SK-N-SH (cell line): ENCODE data around the gene COL23A1. TPM values are rescaled to one million over a fixed set of nuclear protein-coding genes. Genes with fewer than 3 reads are reported as not detected.

ENCODE experiments used
- CTCF ChIA-PET: fragments of 300-600, 350-600 bp; formaldehyde crosslinking; extraction: SDS; loops from one replicate; lab custom pipeline; 2021; lab: Yijun Ruan, JAX
- POLR2A ChIA-PET: fragments of 350-600 bp; sonication (Branson Sonifier 250); formaldehyde crosslinking; extraction: SDS; loops from one replicate; lab custom pipeline; 2020; ENCODE audit warnings: antibody characterized with exemption, inconsistent platforms; lab: Yijun Ruan, JAX
- DNase-seq: peaks from one replicate; pipeline ENCODE4 v3.0.0; 2012
- H2AFZ ChIP-seq: fragments of 200-600 bp; sonication (generic); 2 replicates; pipeline ENCODE4 v1.8.1; 2016; ENCODE audit warnings: antibody characterized with exemption, mild to moderate bottlenecking, low read depth
- H3F3A ChIP-seq: fragments of 200-600 bp; sonication (generic); replicated peaks from 2 replicates; pipeline ENCODE3; 2016; ENCODE audit warnings: antibody characterized with exemption, mild to moderate bottlenecking; ENCODE audit not compliant: insufficient read depth
- H3K27ac ChIP-seq, 2 experiments: fragments of 200-500 bp in 1 of 2; fragments of 200-600 bp in 1 of 2; sonication (Bioruptor generic) in 1 of 2; sonication (generic), shearing (Covaris generic) in 1 of 2; 2 replicates each; pipeline versions ENCODE4 v1.5.1 to v1.6.1; 2014 to 2016; ENCODE audit warnings: low read depth in 2 of 2, inconsistent platforms in 1 of 2, low read length in 1 of 2, mild to moderate bottlenecking in 1 of 2, mixed read lengths in 1 of 2
- H3K27me3 ChIP-seq: fragments of 200-600 bp; sonication (generic), shearing (Covaris generic); 2 replicates; pipeline ENCODE4 v1.6.1; 2016; ENCODE audit warnings: mixed run types; ENCODE audit not compliant: insufficient read depth
- H3K36me3 ChIP-seq, 2 experiments: fragments of 200-500 bp in 1 of 2; fragments of 200-600 bp in 1 of 2; sonication (Bioruptor generic) in 1 of 2; sonication (generic) in 1 of 2; replicated peaks in 1 of 2; 2 replicates each; pipeline versions ENCODE3 to v1.5.1; 2014 to 2016; ENCODE audit warnings: low read length in 1 of 2, mild to moderate bottlenecking in 1 of 2; ENCODE audit not compliant: insufficient read depth in 2 of 2, control insufficient read depth in 1 of 2
- H3K4me1 ChIP-seq, 2 experiments: fragments of 200-500 bp in 1 of 2; fragments of 200-600 bp in 1 of 2; sonication (Bioruptor generic) in 1 of 2; sonication (generic), shearing (Covaris generic) in 1 of 2; 2 replicates each; pipeline versions ENCODE4 v1.5.1 to v1.6.1; 2014 to 2016; ENCODE audit warnings: low read depth in 1 of 2, low read length in 1 of 2, mixed run types in 1 of 2; ENCODE audit not compliant: insufficient read depth in 2 of 2, control insufficient read depth in 1 of 2
- H3K4me2 ChIP-seq: fragments of 200-600 bp; sonication (generic), shearing (Covaris generic); 2 replicates; pipeline ENCODE4 v1.6.1; 2017; ENCODE audit warnings: mixed run types
- H3K4me3 ChIP-seq, 2 experiments: fragments of 200-500 bp in 1 of 2; fragments of 200-600 bp in 1 of 2; sonication (Bioruptor generic) in 1 of 2; sonication (generic), shearing (Covaris generic) in 1 of 2; 2 replicates each; pipeline versions ENCODE4 v1.5.1 to v1.8.1; 2014 to 2016; ENCODE audit warnings: low read depth in 2 of 2, inconsistent platforms in 1 of 2, low read length in 1 of 2, mild to moderate bottlenecking in 1 of 2, mixed read lengths in 1 of 2, moderate library complexity in 1 of 2
- H3K79me2 ChIP-seq: fragments of 200-600 bp; sonication (generic); 2 replicates; pipeline ENCODE4 v1.8.1; 2017; ENCODE audit warnings: mild to moderate bottlenecking; ENCODE audit not compliant: insufficient read depth
- H3K9ac ChIP-seq: fragments of 200-600 bp; sonication (generic); 2 replicates; pipeline ENCODE4 v1.6.1; 2017; ENCODE audit warnings: mixed run types
- H3K9me2 ChIP-seq: fragments of 200-600 bp; sonication (generic); 2 replicates; pipeline ENCODE4 v1.6.1; 2017; ENCODE audit warnings: mixed run types
- H3K9me3 ChIP-seq: fragments of 200-600 bp; sonication (generic); 2 replicates; pipeline ENCODE4 v1.6.1; 2017; ENCODE audit warnings: mixed run types, mild to moderate bottlenecking, moderate library complexity
- H4K20me1 ChIP-seq: fragments of 200-600 bp; sonication (generic); 2 replicates; pipeline ENCODE4 v1.6.1; 2017; ENCODE audit warnings: mild to moderate bottlenecking, mixed run types; ENCODE audit not compliant: insufficient read depth
- CHD2 ChIP-seq: fragments of 150-350 bp; IDR thresholded peaks from 2 replicates; pipeline ENCODE4 v1.6.1; 2018; ENCODE audit warnings: low read length; ENCODE audit not compliant: partially characterized antibody
- ELF1 ChIP-seq: IDR thresholded peaks from 2 replicates; pipeline ENCODE4 v1.4.0; 2012
- FOXM1 ChIP-seq: IDR thresholded peaks from 2 replicates; pipeline ENCODE4 v1.4.0; 2012; ENCODE audit warnings: low read depth, mild to moderate bottlenecking
- JUND ChIP-seq: IDR thresholded peaks from 2 replicates; pipeline ENCODE4 v1.4.0; 2012
- MXI1 ChIP-seq: IDR thresholded peaks from 2 replicates; pipeline ENCODE4 v1.6.1; 2012; ENCODE audit warnings: mild to moderate bottlenecking, low read depth, low read length, improper control_type of control experiment
- POLR2AphosphoS5 ChIP-seq: IDR thresholded peaks from 2 replicates; pipeline ENCODE4 v1.6.1; 2012; ENCODE audit warnings: low read depth, low read length
- RAD21 ChIP-seq: IDR thresholded peaks from 2 replicates; pipeline ENCODE4 v1.6.1; 2012; ENCODE audit warnings: mild to moderate bottlenecking, low read length
- RXRA ChIP-seq: IDR thresholded peaks from 2 replicates; pipeline ENCODE4 v1.4.0; 2012; ENCODE audit warnings: low read depth, mild to moderate bottlenecking, borderline replicate concordance
- TCF12 ChIP-seq: IDR thresholded peaks from 2 replicates; pipeline ENCODE4 v1.4.0; 2012
- WGBS: methylation state at CpG from one replicate; pipeline ENCODE4 v1.1.6; 2017; ENCODE audit warnings: low lambda C conversion rate; 5-methylcytosine and 5-hydroxymethylcytosine counted together
- polyA plus RNA-seq, 3 experiments: library from polyadenylated mRNA; depleted of rRNA; stranded (reverse); fragments of >200 nt; gene quantifications; 2 replicates each; pipeline ENCODE4 v1.2.3, GENCODE V29; 2012
- TF ChIP-seq, protein P1 (sequence below): IDR thresholded peaks from 2 replicates; pipeline ENCODE4 v1.4.0; 2012; ENCODE audit warnings: low read depth, borderline replicate concordance
- TF ChIP-seq, protein P2 (sequence below): IDR thresholded peaks from 2 replicates; pipeline ENCODE4 v1.4.0; 2012; ENCODE audit warnings: low read depth, borderline replicate concordance
- TF ChIP-seq, protein P3 (sequence below): fragments of 200-600 bp; sonication (generic); IDR thresholded peaks from 2 replicates; pipeline ENCODE4 v1.6.1; 2017; ENCODE audit warnings: antibody characterized with exemption, mild to moderate bottlenecking, moderate library complexity
- TF ChIP-seq, protein P4 (sequence below): fragments of 150-350 bp; IDR thresholded peaks from 2 replicates; pipeline ENCODE4 v1.6.1; 2016; ENCODE audit warnings: mild to moderate bottlenecking, low read depth, low read length

COL23A1 gene
- polyA plus RNA-seq, 1 of the 3 experiments (the other 2 are of a cell fraction): 0.10 TPM

DNA sequence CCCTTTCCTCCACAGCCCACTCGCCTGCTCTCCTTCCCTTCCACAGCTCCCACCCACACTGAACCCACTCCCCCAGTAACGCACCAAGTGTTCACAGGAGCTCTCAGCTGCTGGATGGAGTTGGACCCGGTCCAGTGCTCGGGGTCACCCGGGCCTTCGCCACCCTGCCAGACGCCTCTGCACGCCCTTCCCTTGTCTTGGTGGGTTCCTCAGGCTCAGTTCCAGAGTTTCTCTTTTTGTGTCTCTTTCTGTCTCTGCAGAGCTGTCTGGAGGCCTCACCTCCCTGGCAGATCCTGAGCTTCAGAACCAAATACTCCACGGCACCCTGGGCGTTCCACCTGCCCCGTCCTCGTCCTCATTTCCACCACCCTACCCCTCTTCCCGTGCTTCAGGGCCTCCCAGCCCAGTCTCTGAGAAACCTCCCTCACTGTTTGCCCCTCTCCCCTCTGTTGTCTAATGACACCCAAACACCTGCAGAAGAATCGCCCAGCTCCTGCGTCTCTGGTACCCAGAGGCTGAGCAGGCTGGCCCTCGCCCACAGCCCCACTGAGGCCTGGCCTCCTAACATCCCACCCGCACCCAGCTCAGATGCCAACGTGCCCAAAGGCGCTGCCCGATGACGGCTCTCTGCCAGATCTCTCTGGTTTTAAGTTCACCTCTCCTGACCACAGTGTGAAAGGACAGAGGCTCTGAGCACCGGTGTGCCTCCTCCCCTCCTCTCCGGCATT is 74.3 kb downstream of the COL23A1 start:
- H3K4me1 ChIP-seq: peaks cover 0 to 19% of the 10 kb centered on the region in 2 experiments; a peak in 1 of 4 replicates
- no peak for DNase-seq
- TF ChIP-seq TCF12 (no peak), RAD21 (no peak), POLR2AphosphoS5 (no peak), RXRA (no peak), JUND (no peak)
- TF ChIP-seq, protein P1, sequence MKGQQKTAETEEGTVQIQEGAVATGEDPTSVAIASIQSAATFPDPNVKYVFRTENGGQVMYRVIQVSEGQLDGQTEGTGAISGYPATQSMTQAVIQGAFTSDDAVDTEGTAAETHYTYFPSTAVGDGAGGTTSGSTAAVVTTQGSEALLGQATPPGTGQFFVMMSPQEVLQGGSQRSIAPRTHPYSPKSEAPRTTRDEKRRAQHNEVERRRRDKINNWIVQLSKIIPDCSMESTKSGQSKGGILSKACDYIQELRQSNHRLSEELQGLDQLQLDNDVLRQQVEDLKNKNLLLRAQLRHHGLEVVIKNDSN: no peak
- TF ChIP-seq, protein P2, sequence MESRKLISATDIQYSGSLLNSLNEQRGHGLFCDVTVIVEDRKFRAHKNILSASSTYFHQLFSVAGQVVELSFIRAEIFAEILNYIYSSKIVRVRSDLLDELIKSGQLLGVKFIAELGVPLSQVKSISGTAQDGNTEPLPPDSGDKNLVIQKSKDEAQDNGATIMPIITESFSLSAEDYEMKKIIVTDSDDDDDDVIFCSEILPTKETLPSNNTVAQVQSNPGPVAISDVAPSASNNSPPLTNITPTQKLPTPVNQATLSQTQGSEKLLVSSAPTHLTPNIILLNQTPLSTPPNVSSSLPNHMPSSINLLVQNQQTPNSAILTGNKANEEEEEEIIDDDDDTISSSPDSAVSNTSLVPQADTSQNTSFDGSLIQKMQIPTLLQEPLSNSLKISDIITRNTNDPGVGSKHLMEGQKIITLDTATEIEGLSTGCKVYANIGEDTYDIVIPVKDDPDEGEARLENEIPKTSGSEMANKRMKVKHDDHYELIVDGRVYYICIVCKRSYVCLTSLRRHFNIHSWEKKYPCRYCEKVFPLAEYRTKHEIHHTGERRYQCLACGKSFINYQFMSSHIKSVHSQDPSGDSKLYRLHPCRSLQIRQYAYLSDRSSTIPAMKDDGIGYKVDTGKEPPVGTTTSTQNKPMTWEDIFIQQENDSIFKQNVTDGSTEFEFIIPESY: no peak
- H3K27ac ChIP-seq: no peak overlapping the region; a peak in 1 of 4 replicates
- ChIA-PET POLR2A (no interaction called here), CTCF (interaction anchor here (1.0 to 1.1 kb wide), 2 partner anchors 19 to 28 kb away, joined by 3 read pairs; no protein-coding TSS in a partner anchor)
- H3K79me2 ChIP-seq: no peaks in the 10 kb centered on the region
- H3K9me2 ChIP-seq: no peaks in the 10 kb centered on the region
- H4K20me1 ChIP-seq: no peaks in the 10 kb centered on the region
- no peak overlapping the region for H3K9ac ChIP-seq
- H3K9me3 ChIP-seq: peaks cover 3% of the 10 kb centered on the region; the same call in 1 of the 2 replicates
- WGBS: 44% methylated on average over 23 of the region's 23 CpGs
- H3K27me3 ChIP-seq: no peaks in the 10 kb centered on the region
- H3K4me3 ChIP-seq: no peak overlapping the region
- no peak overlapping the region for H3K4me2 ChIP-seq
- no peaks in the 10 kb centered on the region for H3K36me3 ChIP-seq
- H3F3A ChIP-seq: no peaks in the 10 kb centered on the region
- H2AFZ ChIP-seq: no peak overlapping the region

DNA sequence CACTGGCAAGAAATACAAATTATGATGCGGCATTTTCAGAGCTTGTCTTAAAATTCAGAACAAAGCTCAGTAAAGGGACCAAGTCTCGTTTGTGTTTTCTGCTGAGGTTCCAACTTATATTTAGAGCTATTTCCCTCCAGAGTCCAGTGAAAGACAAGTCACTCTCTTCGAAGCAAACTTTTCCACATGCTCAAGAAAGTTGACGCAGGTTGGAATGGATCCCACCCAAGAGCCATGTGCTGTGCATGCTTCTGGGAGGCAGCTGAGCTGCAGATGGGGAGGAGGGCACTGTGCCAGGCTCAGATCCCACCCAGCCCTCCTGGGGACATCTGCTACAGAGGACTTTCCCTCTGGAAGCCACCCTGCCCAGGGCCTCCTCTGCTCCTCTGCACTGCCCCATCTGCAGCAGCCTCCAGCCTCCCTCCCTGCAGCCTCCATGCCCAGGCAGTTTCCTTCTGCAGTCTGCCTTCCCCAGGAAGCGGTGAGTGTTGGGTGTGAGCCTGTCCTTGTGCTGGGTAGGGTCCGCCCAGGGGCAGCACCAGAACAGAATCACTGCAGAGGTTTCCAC is 75.3 kb downstream of the COL23A1 start:
- Histone ChIP-seq H3K4me3 (no peak overlapping the region), H4K20me1 (no peaks in the 10 kb centered on the region), H3K9me3 (no peaks in the 10 kb centered on the region), H3K4me2 (no peak overlapping the region), H3F3A (no peaks in the 10 kb centered on the region), H3K27me3 (no peaks in the 10 kb centered on the region), H2AFZ (no peak overlapping the region), H3K36me3 (no peaks in the 10 kb centered on the region), H3K9ac (no peak overlapping the region), H3K4me1 (peaks cover 0 to 19% of the 10 kb centered on the region in 2 experiments; a peak in 1 of 4 replicates), H3K27ac (no peak overlapping the region; a peak in 1 of 4 replicates), H3K9me2 (no peaks in the 10 kb centered on the region), H3K79me2 (no peaks in the 10 kb centered on the region)
- DNase-seq: no peak
- ChIA-PET POLR2A (no interaction called here), CTCF (interaction anchor here (1.1 kb wide), 1 partner anchor 18 kb away, joined by 3 read pairs; no protein-coding TSS in a partner anchor)
- WGBS: 55% methylated on average over 5 of the region's 6 CpGs
- no peak for TF ChIP-seq CHD2
- TF ChIP-seq, protein P2: no peak
- no peak for TF ChIP-seq RXRA
- no peak for TF ChIP-seq ELF1
- TF ChIP-seq, protein P3, sequence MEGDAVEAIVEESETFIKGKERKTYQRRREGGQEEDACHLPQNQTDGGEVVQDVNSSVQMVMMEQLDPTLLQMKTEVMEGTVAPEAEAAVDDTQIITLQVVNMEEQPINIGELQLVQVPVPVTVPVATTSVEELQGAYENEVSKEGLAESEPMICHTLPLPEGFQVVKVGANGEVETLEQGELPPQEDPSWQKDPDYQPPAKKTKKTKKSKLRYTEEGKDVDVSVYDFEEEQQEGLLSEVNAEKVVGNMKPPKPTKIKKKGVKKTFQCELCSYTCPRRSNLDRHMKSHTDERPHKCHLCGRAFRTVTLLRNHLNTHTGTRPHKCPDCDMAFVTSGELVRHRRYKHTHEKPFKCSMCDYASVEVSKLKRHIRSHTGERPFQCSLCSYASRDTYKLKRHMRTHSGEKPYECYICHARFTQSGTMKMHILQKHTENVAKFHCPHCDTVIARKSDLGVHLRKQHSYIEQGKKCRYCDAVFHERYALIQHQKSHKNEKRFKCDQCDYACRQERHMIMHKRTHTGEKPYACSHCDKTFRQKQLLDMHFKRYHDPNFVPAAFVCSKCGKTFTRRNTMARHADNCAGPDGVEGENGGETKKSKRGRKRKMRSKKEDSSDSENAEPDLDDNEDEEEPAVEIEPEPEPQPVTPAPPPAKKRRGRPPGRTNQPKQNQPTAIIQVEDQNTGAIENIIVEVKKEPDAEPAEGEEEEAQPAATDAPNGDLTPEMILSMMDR: no peak
- no peak for TF ChIP-seq POLR2AphosphoS5
- no peak for TF ChIP-seq MXI1
- TF ChIP-seq, protein P4, sequence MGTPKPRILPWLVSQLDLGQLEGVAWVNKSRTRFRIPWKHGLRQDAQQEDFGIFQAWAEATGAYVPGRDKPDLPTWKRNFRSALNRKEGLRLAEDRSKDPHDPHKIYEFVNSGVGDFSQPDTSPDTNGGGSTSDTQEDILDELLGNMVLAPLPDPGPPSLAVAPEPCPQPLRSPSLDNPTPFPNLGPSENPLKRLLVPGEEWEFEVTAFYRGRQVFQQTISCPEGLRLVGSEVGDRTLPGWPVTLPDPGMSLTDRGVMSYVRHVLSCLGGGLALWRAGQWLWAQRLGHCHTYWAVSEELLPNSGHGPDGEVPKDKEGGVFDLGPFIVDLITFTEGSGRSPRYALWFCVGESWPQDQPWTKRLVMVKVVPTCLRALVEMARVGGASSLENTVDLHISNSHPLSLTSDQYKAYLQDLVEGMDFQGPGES: no peak
- TF ChIP-seq FOXM1: no peak
